ENCODE measurements around the gene MINAR1.

The MINAR1 gene

GRCh38 chr15:79433276-79433990, 1.3 kb downstream of the MINAR1 start:
- no peak for DNase-seq

GRCh38 chr15:79434361-79434760, 2.2 kb downstream of the MINAR1 start:
- no peak for DNase-seq

GRCh38 chr15:79436037-79436780, 4.1 kb downstream of the MINAR1 start:
- DNase-seq = no peak

- DNase-seq = no peak
These were observed 5.3 kb downstream of the MINAR1 start for GRCh38 chr15:79437275-79438000.

GRCh38 chr15:79439236-79439635, 7.1 kb downstream of the MINAR1 start:
- DNase-seq = no peak

GRCh38 chr15:79440355-79440908, 8.3 kb downstream of the MINAR1 start:
- no peak for DNase-seq

GRCh38 chr15:79442911-79443310, 10.8 kb downstream of the MINAR1 start:
- peak; percentile 65 for DNase-seq

- no peak for DNase-seq
These were observed 14.9 kb downstream of the MINAR1 start for GRCh38 chr15:79447060-79447459.

- DNase-seq = no peak
These were observed 18.5 kb downstream of the MINAR1 start for GRCh38 chr15:79450648-79451047.

- no peak for DNase-seq
These were observed 19.3 kb downstream of the MINAR1 start for GRCh38 chr15:79451361-79451999.

GRCh38 chr15:79452244-79453051, 20.3 kb downstream of the MINAR1 start:
- DNase-seq = no peak

GRCh38 chr15:79453446-79453845, 21.3 kb downstream of the MINAR1 start:
- no peak for DNase-seq

- DNase-seq = no peak
These were observed 21.9 kb downstream of the MINAR1 start for GRCh38 chr15:79454063-79454462.

- no peak for DNase-seq
These were observed 23.2 kb downstream of the MINAR1 start for GRCh38 chr15:79455361-79455760.

GRCh38 chr15:79455943-79456342, 23.8 kb downstream of the MINAR1 start:
- no peak for DNase-seq

- DNase-seq = no peak
These were observed 26.4 kb downstream of the MINAR1 start for GRCh38 chr15:79458491-79458890.

- no peak for DNase-seq
These were observed 27.5 kb downstream of the MINAR1 start for GRCh38 chr15:79459666-79460065.

GRCh38 chr15:79463043-79463780, 31.1 kb downstream of the MINAR1 start:
- no peak for DNase-seq

GRCh38 chr15:79463781-79464270, 31.7 kb downstream of the MINAR1 start:
- DNase-seq = no peak

- no peak for DNase-seq
These were observed 34.4 kb downstream of the MINAR1 start for GRCh38 chr15:79466488-79466887.
